Measurements from ENCODE around the gene COL21A1.

COL21A1 gene

GRCh38 chr6:56158571-56158970 is 88.8 kb downstream of the COL21A1 start:
- H3K9ac ChIP-seq = no peak overlapping the region
- no peak overlapping the region for H3K4me2 ChIP-seq
- no peak for TF ChIP-seq Cebpa-rat (IDR thresholded peaks at IDR 0.05)

GRCh38 chr6:56156643-56157042 is 90.7 kb downstream of the COL21A1 start:
- no peak overlapping the region for H3K4me2 ChIP-seq
- no peak overlapping the region for H3K9ac ChIP-seq
- H3K27ac ChIP-seq = no peak overlapping the region
- no peaks in the 10 kb centered on the region for H4K20me1 ChIP-seq
- H3K4me1 ChIP-seq = no peaks in the 10 kb centered on the region
- no peaks in the 10 kb centered on the region for H3K9me3 ChIP-seq
- H3K4me3 ChIP-seq = no peak overlapping the region
- no peaks in the 10 kb centered on the region for H3K27me3 ChIP-seq
- TF ChIP-seq Cebpa-rat (IDR thresholded peaks at IDR 0.05) = no peak
- H3K36me3 ChIP-seq = no peaks in the 10 kb centered on the region

More at GRCh38 chr6:56158571-56158970, 88.8 kb downstream of the COL21A1 start:
- Histone ChIP-seq H3K27me3 (no peaks in the 10 kb centered on the region), H3K27ac (no peak overlapping the region), H3K4me1 (no peaks in the 10 kb centered on the region), H3K9me3 (no peaks in the 10 kb centered on the region), H4K20me1 (no peaks in the 10 kb centered on the region), H3K36me3 (no peaks in the 10 kb centered on the region), H3K4me3 (no peak overlapping the region)

- H3K4me1 ChIP-seq = no peaks in the 10 kb centered on the region
- H3K27ac ChIP-seq = no peak overlapping the region
- H3K27me3 ChIP-seq = no peaks in the 10 kb centered on the region
- H3K36me3 ChIP-seq = no peaks in the 10 kb centered on the region
- no peak overlapping the region for H3K4me2 ChIP-seq
- no peak overlapping the region for H3K9ac ChIP-seq
- no peaks in the 10 kb centered on the region for H4K20me1 ChIP-seq
- H3K9me3 ChIP-seq = no peaks in the 10 kb centered on the region
- TF ChIP-seq Cebpa-rat (IDR thresholded peaks at IDR 0.05) = no peak
- no peak overlapping the region for H3K4me3 ChIP-seq
Observed at GRCh38 chr6:56155634-56156141, 91.7 kb downstream of the COL21A1 start.

GRCh38 chr6:56154076-56154475 is 93.3 kb downstream of the COL21A1 start:
- Histone ChIP-seq H4K20me1 (no peaks in the 10 kb centered on the region), H3K4me2 (no peak overlapping the region), H3K27ac (no peak overlapping the region), H3K4me3 (no peak overlapping the region), H3K4me1 (no peaks in the 10 kb centered on the region), H3K36me3 (no peaks in the 10 kb centered on the region), H3K9ac (no peak overlapping the region), H3K9me3 (no peaks in the 10 kb centered on the region), H3K27me3 (no peaks in the 10 kb centered on the region)
- TF ChIP-seq Cebpa-rat (IDR thresholded peaks at IDR 0.05) = no peak

- Histone ChIP-seq H3K36me3 (no peaks in the 10 kb centered on the region), H3K4me1 (no peaks in the 10 kb centered on the region), H3K4me2 (no peak overlapping the region), H3K4me3 (no peak overlapping the region), H3K27me3 (no peaks in the 10 kb centered on the region), H3K27ac (no peak overlapping the region), H4K20me1 (no peaks in the 10 kb centered on the region), H3K9me3 (no peaks in the 10 kb centered on the region), H3K9ac (no peak overlapping the region)
- TF ChIP-seq Cebpa-rat (IDR thresholded peaks at IDR 0.05) = no peak
Observed at GRCh38 chr6:56152611-56153010, 94.8 kb downstream of the COL21A1 start.

- Histone ChIP-seq H4K20me1 (no peaks in the 10 kb centered on the region), H3K4me1 (no peaks in the 10 kb centered on the region), H3K36me3 (no peaks in the 10 kb centered on the region), H3K27ac (no peak overlapping the region), H3K4me2 (no peak overlapping the region), H3K27me3 (no peaks in the 10 kb centered on the region), H3K9me3 (no peaks in the 10 kb centered on the region), H3K9ac (no peak overlapping the region), H3K4me3 (no peak overlapping the region)
- TF ChIP-seq Cebpa-rat (IDR thresholded peaks at IDR 0.05) = no peak
Observed at GRCh38 chr6:56151609-56152224, 95.7 kb downstream of the COL21A1 start.

GRCh38 chr6:56148488-56149186 is 98.7 kb downstream of the COL21A1 start:
- Histone ChIP-seq H3K27ac (no peak overlapping the region), H3K9me3 (no peaks in the 10 kb centered on the region), H3K4me2 (no peak overlapping the region), H4K20me1 (no peaks in the 10 kb centered on the region), H3K4me1 (no peaks in the 10 kb centered on the region), H3K4me3 (no peak overlapping the region), H3K9ac (no peak overlapping the region), H3K36me3 (no peaks in the 10 kb centered on the region), H3K27me3 (no peaks in the 10 kb centered on the region)
- TF ChIP-seq Cebpa-rat (IDR thresholded peaks at IDR 0.05) = no peak

- Histone ChIP-seq H3K9me3 (no peaks in the 10 kb centered on the region), H3K4me1 (no peaks in the 10 kb centered on the region), H3K4me3 (no peak overlapping the region), H3K9ac (no peak overlapping the region), H3K4me2 (no peak overlapping the region), H3K36me3 (no peaks in the 10 kb centered on the region), H3K27me3 (no peaks in the 10 kb centered on the region), H3K27ac (no peak overlapping the region), H4K20me1 (no peaks in the 10 kb centered on the region)
- no peak for TF ChIP-seq Cebpa-rat (IDR thresholded peaks at IDR 0.05)
Observed at GRCh38 chr6:56147766-56148165, 99.6 kb downstream of the COL21A1 start.

- Histone ChIP-seq H4K20me1 (no peaks in the 10 kb centered on the region), H3K4me1 (no peaks in the 10 kb centered on the region), H3K27ac (no peak overlapping the region), H3K9me3 (no peaks in the 10 kb centered on the region), H3K27me3 (no peaks in the 10 kb centered on the region), H3K4me2 (no peak overlapping the region), H3K4me3 (no peak overlapping the region), H3K36me3 (no peaks in the 10 kb centered on the region), H3K9ac (no peak overlapping the region)
- TF ChIP-seq Cebpa-rat (IDR thresholded peaks at IDR 0.05) = no peak
Observed at GRCh38 chr6:56146086-56146485, 101.3 kb downstream of the COL21A1 start.

GRCh38 chr6:56145616-56146015 is 101.8 kb downstream of the COL21A1 start:
- no peak overlapping the region for H3K4me2 ChIP-seq
- no peaks in the 10 kb centered on the region for H3K9me3 ChIP-seq
- H3K27me3 ChIP-seq = no peaks in the 10 kb centered on the region
- no peaks in the 10 kb centered on the region for H4K20me1 ChIP-seq
- no peak overlapping the region for H3K27ac ChIP-seq
- H3K36me3 ChIP-seq = no peaks in the 10 kb centered on the region
- no peak overlapping the region for H3K4me3 ChIP-seq
- H3K9ac ChIP-seq = no peak overlapping the region
- TF ChIP-seq Cebpa-rat (IDR thresholded peaks at IDR 0.05) = no peak
- H3K4me1 ChIP-seq = no peaks in the 10 kb centered on the region
